Naive thymus-derived CD4-positive, alpha-beta T cell (primary cell): ENCODE data around the gene RIMS3. TPM values are rescaled to one million over a fixed set of nuclear protein-coding genes. Genes with fewer than 3 reads are reported as not detected.

Experiments
- ATAC-seq: fragments of 150-1000 bp; cut with Tn5 transposase; 2 replicates; pipeline ENCODE4 v1.10.0; 2021; ENCODE audit warnings: mild to moderate bottlenecking, moderate library complexity
- CTCF ChIA-PET: fragments of 350-600 bp; sonication (Branson Sonifier 250); formaldehyde crosslinking; loops from one replicate; lab custom pipeline; 2021; ENCODE audit warnings: antibody characterized with exemption; lab: Charles Lee
- POLR2A ChIA-PET: fragments of 350-600 bp; sonication (Branson Sonifier 250); formaldehyde crosslinking; loops from one replicate; lab custom pipeline; 2021; ENCODE audit warnings: antibody characterized with exemption, inconsistent platforms; lab: Charles Lee
- DNase-seq, 9 donors: peaks; one replicate each; pipeline versions ENCODE4 v3.0.0 to v3.0.0-alpha.2; 2020 to 2022; ENCODE audit warnings: mixed read lengths in 1 of 9
- H3K27ac ChIP-seq: one replicate; pipeline ENCODE4 v1.7.0; 2013; ENCODE audit warnings: mild to moderate bottlenecking, low read depth, low read length, moderate library complexity
- H3K27me3 ChIP-seq, 2 donors: one replicate each; pipeline ENCODE4 v1.7.0; 2013; ENCODE audit warnings: low read length in 2 of 2, mild to moderate bottlenecking in 2 of 2, moderate library complexity in 2 of 2; ENCODE audit not compliant: control insufficient read depth in 2 of 2, insufficient read depth in 2 of 2
- H3K36me3 ChIP-seq, 3 experiments: 1 replicate in 2 of 3; 2 replicates in 1 of 3; pipeline ENCODE4 v1.7.0; 2013; ENCODE audit warnings: low read length in 3 of 3, mild to moderate bottlenecking in 3 of 3, moderate library complexity in 1 of 3; ENCODE audit not compliant: insufficient read depth in 3 of 3, control insufficient read depth in 2 of 3
- H3K4me1 ChIP-seq, 2 donors: one replicate each; pipeline ENCODE4 v1.7.0; 2013; ENCODE audit warnings: low read length in 2 of 2, mild to moderate bottlenecking in 2 of 2, moderate library complexity in 1 of 2; ENCODE audit not compliant: control insufficient read depth in 2 of 2, insufficient read depth in 2 of 2
- H3K4me3 ChIP-seq: 2 replicates; pipeline ENCODE4 v1.7.0; 2013; ENCODE audit warnings: mild to moderate bottlenecking, low read length
- H3K9me3 ChIP-seq, 3 experiments: 1 replicate in 2 of 3; 2 replicates in 1 of 3; pipeline ENCODE4 v1.7.0; 2013; ENCODE audit warnings: low read length in 3 of 3; ENCODE audit not compliant: control insufficient read depth in 2 of 3
- H3K27ac Mint-ChIP-seq, 9 donors: one replicate each; pipeline ENCODE4 v1.8.0; 2020 to 2022; ENCODE audit warnings: mixed read lengths in 9 of 9, mild to moderate bottlenecking in 8 of 9, moderate library complexity in 5 of 9, inconsistent platforms in 2 of 9
- H3K27me3 Mint-ChIP-seq, 5 donors: one replicate each; pipeline ENCODE4 v1.8.0; 2021 to 2022; ENCODE audit warnings: mixed read lengths in 5 of 5, mild to moderate bottlenecking in 1 of 5
- H3K36me3 Mint-ChIP-seq, 5 donors: one replicate each; pipeline ENCODE4 v1.8.0; 2020 to 2022; ENCODE audit warnings: mixed read lengths in 5 of 5, mild to moderate bottlenecking in 3 of 5, inconsistent platforms in 1 of 5
- H3K4me1 Mint-ChIP-seq, 7 donors: one replicate each; pipeline ENCODE4 v1.8.0; 2020 to 2022; ENCODE audit warnings: mixed read lengths in 7 of 7, mild to moderate bottlenecking in 3 of 7, inconsistent platforms in 1 of 7
- H3K4me3 Mint-ChIP-seq, 10 donors: one replicate each; pipeline ENCODE4 v1.8.0; 2020 to 2022; ENCODE audit warnings: mild to moderate bottlenecking in 10 of 10, mixed read lengths in 10 of 10, moderate library complexity in 6 of 10, inconsistent platforms in 2 of 10
- H3K9me3 Mint-ChIP-seq, 11 donors: one replicate each; pipeline ENCODE4 v1.8.0; 2020 to 2022; ENCODE audit warnings: mixed read lengths in 11 of 11, mild to moderate bottlenecking in 4 of 11, inconsistent platforms in 1 of 11, moderate library complexity in 1 of 11
- intact Hi-C, 2 donors: fragments of 100-400 bp; cut with micrococcal nuclease; formaldehyde crosslinking; loops; one replicate each; pipeline ENCODE4 v1.15.1; 2023
- polyA plus RNA-seq, 2 donors: library from polyadenylated mRNA; unstranded; fragments of 300-500 nt; fragmentation: Illumina TruSeq; gene quantifications; one replicate each; pipeline ENCODE4 v1.2.3, GENCODE V29; 2021
- total RNA-seq, 6 experiments: library from RNA in 5 of 6; stranded (reverse) in 5 of 6; gene quantifications; 1 replicate in 5 of 6; 2 replicates in 1 of 6; pipeline ENCODE4 v1.2.3 and lab custom pipeline; 2021 to 2026

The RIMS3 gene
- total and polyA plus RNA-seq, 7 experiments from 2014 or later, result 1.1 to 4.3 (median 2.2) TPM

DNA sequence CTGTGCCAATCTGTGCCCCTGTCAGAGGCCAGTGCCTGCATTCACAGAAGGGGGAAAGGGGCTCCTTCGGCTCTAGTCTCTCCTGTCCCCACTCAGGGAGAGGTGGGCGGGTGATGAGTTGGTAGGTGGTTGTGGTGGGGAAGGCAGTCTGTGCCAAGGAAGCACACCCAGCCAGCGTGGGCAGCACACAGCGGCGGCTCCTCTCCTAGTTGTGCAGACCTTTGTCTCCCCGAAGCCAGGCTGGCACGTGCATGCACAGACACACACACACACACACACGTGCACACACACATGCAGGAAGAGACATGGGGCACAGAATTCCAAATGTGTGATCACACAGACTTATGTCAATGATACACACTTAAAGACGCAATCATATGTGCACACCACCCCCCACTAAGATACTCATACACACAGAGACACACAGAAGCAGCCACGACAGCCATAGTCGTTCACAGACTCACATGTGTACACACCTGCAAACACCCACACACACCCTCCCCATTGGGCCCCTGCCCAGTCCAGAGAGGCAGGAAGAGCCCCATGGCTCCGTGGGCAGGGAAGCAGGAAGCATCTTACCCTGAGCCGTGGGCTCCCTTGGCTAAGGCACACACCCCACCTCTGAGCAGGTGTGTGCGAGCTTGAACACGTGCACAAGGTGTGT is 16.4 kb downstream of the RIMS3 start:
- intact Hi-C loops, result no loop called here
- Mint-ChIP-seq H3K4me3 (no peak overlapping the region), H3K27ac (peak overlapping the region in 1 of 9 donors; percentile 70), H3K9me3 (peaks cover 0 to 2% (median 0%) of the 10 kb centered on the region in 11 donors), H3K27me3 (peaks cover 0 to 7% (median 4%) of the 10 kb centered on the region in 5 donors), H3K4me1 (peaks cover 0 to 5% (median 4%) of the 10 kb centered on the region in 7 donors), H3K36me3 (no peaks in the 10 kb centered on the region)
- no peaks in the 10 kb centered on the region for H3K36me3 ChIP-seq
- H3K4me3 ChIP-seq, result no peak overlapping the region
- no peak overlapping the region for H3K27ac ChIP-seq
- no peak for DNase-seq
- H3K9me3 ChIP-seq, result no peaks in the 10 kb centered on the region
- H3K4me1 ChIP-seq, result no peaks in the 10 kb centered on the region
- no peak for ATAC-seq
- no peaks in the 10 kb centered on the region for H3K27me3 ChIP-seq
- ChIA-PET CTCF (no interaction called here), POLR2A (no interaction called here)

DNA sequence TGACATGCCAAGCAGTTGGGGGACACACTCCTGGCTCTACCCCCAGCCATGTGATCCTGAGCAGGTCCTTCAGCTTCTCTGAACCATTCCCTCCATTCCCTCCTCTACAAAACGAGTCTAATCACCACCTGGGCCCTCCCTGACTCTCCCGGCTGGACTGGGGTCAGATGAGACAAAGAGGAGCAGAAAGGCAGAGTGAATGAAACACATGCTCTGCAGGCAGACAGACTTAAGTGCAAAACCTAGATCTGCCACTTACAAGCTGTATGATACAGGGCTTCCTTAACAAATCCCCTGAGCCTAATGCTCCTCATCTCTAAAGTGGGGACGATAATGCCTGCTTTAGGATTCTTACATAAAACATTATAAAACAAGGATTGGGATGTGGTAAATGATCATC is 17.3 kb downstream of the RIMS3 start:
- Histone ChIP-seq H3K4me1 (no peaks in the 10 kb centered on the region), H3K4me3 (no peak overlapping the region), H3K9me3 (no peaks in the 10 kb centered on the region), H3K36me3 (no peaks in the 10 kb centered on the region), H3K27ac (no peak overlapping the region), H3K27me3 (no peaks in the 10 kb centered on the region)
- Mint-ChIP-seq H3K9me3 (peaks cover 0 to 2% (median 0%) of the 10 kb centered on the region in 11 donors), H3K27ac (peak overlapping the region in 1 of 9 donors; percentile 13), H3K27me3 (peaks cover 0 to 7% (median 4%) of the 10 kb centered on the region in 5 donors), H3K36me3 (no peaks in the 10 kb centered on the region), H3K4me1 (peaks cover 0 to 5% (median 4%) of the 10 kb centered on the region in 7 donors), H3K4me3 (no peak overlapping the region)
- no peak for ATAC-seq
- ChIA-PET POLR2A (no interaction called here), CTCF (no interaction called here)
- intact Hi-C loops, result no loop called here
- no peak for DNase-seq

DNA sequence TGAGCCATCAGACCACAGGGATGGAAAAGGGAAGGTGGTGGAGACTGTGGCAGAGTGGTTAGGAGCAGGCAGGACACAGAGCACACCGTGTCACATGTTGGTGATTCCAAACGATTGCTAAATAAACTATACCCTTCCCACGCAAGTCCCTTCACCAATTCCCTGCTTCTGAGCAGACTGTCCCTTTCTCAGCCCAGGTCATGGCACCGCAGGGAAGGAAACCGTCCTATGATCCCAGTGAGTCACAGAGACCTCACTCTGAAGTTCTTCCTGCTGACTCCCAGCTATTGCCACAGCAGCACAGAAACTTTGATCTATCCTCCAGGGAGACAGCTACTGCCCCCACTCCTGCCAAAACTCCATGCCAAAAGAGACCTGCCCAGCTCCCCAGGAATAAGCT is 19.2 kb downstream of the RIMS3 start:
- Mint-ChIP-seq H3K27ac (no peak overlapping the region), H3K27me3 (peaks cover 0 to 7% (median 4%) of the 10 kb centered on the region in 5 donors), H3K36me3 (no peaks in the 10 kb centered on the region), H3K4me1 (peaks cover 0 to 5% (median 4%) of the 10 kb centered on the region in 7 donors), H3K9me3 (peaks cover 0 to 2% (median 0%) of the 10 kb centered on the region in 11 donors), H3K4me3 (no peak overlapping the region)
- ChIA-PET CTCF (no interaction called here), POLR2A (no interaction called here)
- Histone ChIP-seq H3K4me1 (no peaks in the 10 kb centered on the region), H3K4me3 (no peak overlapping the region), H3K36me3 (no peaks in the 10 kb centered on the region), H3K27me3 (no peaks in the 10 kb centered on the region), H3K9me3 (no peaks in the 10 kb centered on the region), H3K27ac (no peak overlapping the region)
- ATAC-seq (no peak), DNase-seq (no peak)
- intact Hi-C loops, result no loop called here

- peaks cover 0 to 7% (median 4%) of the 10 kb centered on the region in 5 donors for H3K27me3 Mint-ChIP-seq
Measured at GRCh38 chr1:40645118-40645680, 20.3 kb downstream of the RIMS3 start.

DNA sequence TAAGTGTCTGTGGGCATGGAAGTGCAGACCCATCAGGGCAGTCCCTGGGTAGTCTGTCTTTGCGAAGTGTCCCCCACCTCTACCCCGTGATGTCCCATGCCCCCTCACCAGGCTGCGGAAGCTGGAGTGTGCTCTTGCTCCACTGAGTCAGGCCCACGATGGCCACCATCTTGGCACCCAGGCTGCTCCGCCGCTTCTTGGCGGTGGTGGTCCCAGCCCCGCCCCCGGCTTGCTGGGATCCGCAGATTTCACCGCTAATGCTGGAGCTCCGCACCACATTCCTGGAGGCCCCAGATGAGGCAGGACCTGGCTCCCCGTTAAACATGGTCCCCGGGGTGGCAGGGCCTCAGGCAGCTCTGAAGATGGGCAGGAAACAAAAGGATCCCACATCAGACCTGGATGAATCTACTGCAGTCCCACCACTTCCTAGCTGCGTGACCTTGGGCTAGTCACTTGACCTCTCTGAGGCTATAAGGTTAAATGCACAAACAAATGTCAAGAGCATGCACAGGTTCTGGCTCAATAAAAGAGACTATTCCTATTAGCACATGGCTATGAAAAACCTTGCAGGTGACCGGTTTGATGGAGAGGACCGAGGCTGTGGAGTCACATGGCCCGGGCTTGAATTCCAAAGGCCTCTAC is 23.8 kb downstream of the RIMS3 start:
- H3K27me3 Mint-ChIP-seq, result peaks cover 0 to 5% (median 2%) of the 10 kb centered on the region in 5 donors
- no peak overlapping the region for H3K27ac Mint-ChIP-seq
- H3K9me3 Mint-ChIP-seq, result no peaks in the 10 kb centered on the region
- H3K36me3 Mint-ChIP-seq, result peaks cover 0 to 9% (median 0%) of the 10 kb centered on the region in 5 donors
- Histone ChIP-seq H3K36me3 (no peaks in the 10 kb centered on the region), H3K4me3 (no peak overlapping the region), H3K9me3 (no peaks in the 10 kb centered on the region), H3K4me1 (no peaks in the 10 kb centered on the region), H3K27me3 (no peaks in the 10 kb centered on the region), H3K27ac (no peak overlapping the region)
- ChIA-PET CTCF (no interaction called here), POLR2A (no interaction called here)
- intact Hi-C loops, result no loop called here
- H3K4me1 Mint-ChIP-seq, result peaks cover 0 to 10% (median 6%) of the 10 kb centered on the region in 7 donors
- no peak for DNase-seq
- no peak overlapping the region for H3K4me3 Mint-ChIP-seq
- ATAC-seq, result no peak

More at GRCh38 chr1:40645118-40645680, 20.3 kb downstream of the RIMS3 start:
- ChIA-PET POLR2A (no interaction called here), CTCF (no interaction called here)
- H3K27me3 ChIP-seq, result no peaks in the 10 kb centered on the region
- no peaks in the 10 kb centered on the region for H3K4me1 ChIP-seq
- no peak overlapping the region for H3K4me3 ChIP-seq
- DNase-seq (no peak), ATAC-seq (no peak)
- no peaks in the 10 kb centered on the region for H3K36me3 ChIP-seq
- H3K9me3 Mint-ChIP-seq, result peaks cover 0 to 2% (median 0%) of the 10 kb centered on the region in 11 donors
- intact Hi-C loops, result no loop called here
- H3K4me1 Mint-ChIP-seq, result peaks cover 0 to 10% (median 7%) of the 10 kb centered on the region in 7 donors
- no peaks in the 10 kb centered on the region for H3K9me3 ChIP-seq
- no peak overlapping the region for H3K27ac Mint-ChIP-seq
- no peak overlapping the region for H3K4me3 Mint-ChIP-seq
- H3K36me3 Mint-ChIP-seq, result peaks cover 0 to 5% (median 0%) of the 10 kb centered on the region in 5 donors
- no peak overlapping the region for H3K27ac ChIP-seq

- CTCF ChIA-PET, result interaction anchor here (0.6 kb wide), 1 partner anchor 31 kb away, joined by 3 read pairs; no protein-coding TSS in a partner anchor
- no peaks in the 10 kb centered on the region for H3K9me3 ChIP-seq
- H3K4me3 ChIP-seq, result no peak overlapping the region
- Mint-ChIP-seq H3K4me1 (peaks cover 0 to 10% (median 6%) of the 10 kb centered on the region in 7 donors), H3K4me3 (no peak overlapping the region), H3K27me3 (peaks cover 0 to 5% (median 0%) of the 10 kb centered on the region in 5 donors), H3K9me3 (peaks cover 0 to 2% (median 0%) of the 10 kb centered on the region in 11 donors), H3K27ac (peak overlapping the region in 1 of 9 donors; percentile 59), H3K36me3 (peaks cover 0 to 15% (median 0%) of the 10 kb centered on the region in 5 donors)
- DNase-seq (no peak), ATAC-seq (peak; percentile 41)
- H3K36me3 ChIP-seq, result no peaks in the 10 kb centered on the region
- intact Hi-C loops, result no loop called here
- H3K27me3 ChIP-seq, result no peaks in the 10 kb centered on the region
- H3K4me1 ChIP-seq, result no peaks in the 10 kb centered on the region
- no peak overlapping the region for H3K27ac ChIP-seq
- POLR2A ChIA-PET, result interaction anchor here (0.5 kb wide), 1 partner anchor 109 kb away, joined by 3 read pairs; the partner anchor contains the start of gene ZNF684
Measured at GRCh38 chr1:40640314-40641076, 25.0 kb downstream of the RIMS3 start.
